SK-N-MC (cell line): ENCODE results near the gene TBC1D14.

Source experiments
- FOXP2 ChIP-seq: optimal IDR thresholded peaks from 2 replicates; pipeline ENCODE3; 2011; ENCODE audit warnings: mild to moderate bottlenecking, moderate library complexity; ENCODE audit not compliant: insufficient read depth; ENCODE audit errors: extremely low read length, control extremely low read depth
- POLR2AphosphoS5 ChIP-seq: IDR thresholded peaks from 2 replicates; pipeline ENCODE4 v1.6.1; 2012; ENCODE audit warnings: mild to moderate bottlenecking, low read depth, low read length, borderline replicate concordance

GRCh38 chr4:6962211-6963041 lies 52.8 kb downstream of the TBC1D14 start:
- TF ChIP-seq POLR2AphosphoS5 (no peak), FOXP2 (no peak)
